SIG-M5 (cell line): ENCODE results near the gene PRTFDC1.

ENCODE experiments used
- DNase-seq: peaks from one replicate; lab custom pipeline; 2025; lab: John Stamatoyannopoulos, UW

Gene PRTFDC1

GRCh38 chr10:24872049-24872789 is 80.2 kb downstream of the PRTFDC1 start:
- no peak for DNase-seq

GRCh38 chr10:24871011-24871935 is 81.1 kb downstream of the PRTFDC1 start:
- DNase-seq, result no peak

GRCh38 chr10:24869354-24870015 is 82.9 kb downstream of the PRTFDC1 start:
- no peak for DNase-seq

- DNase-seq, result no peak
Measured at GRCh38 chr10:24866604-24867583, 85.5 kb downstream of the PRTFDC1 start.

GRCh38 chr10:24865783-24866182 is 86.6 kb downstream of the PRTFDC1 start:
- no peak for DNase-seq

GRCh38 chr10:24862589-24862988 is 89.8 kb downstream of the PRTFDC1 start:
- DNase-seq, result no peak

GRCh38 chr10:24858288-24859270 is 93.8 kb downstream of the PRTFDC1 start:
- DNase-seq, result no peak

GRCh38 chr10:24857031-24857725 is 95.2 kb downstream of the PRTFDC1 start:
- DNase-seq, result no peak

- no peak for DNase-seq
Measured at GRCh38 chr10:24854256-24854655, 98.2 kb downstream of the PRTFDC1 start.

- no peak for DNase-seq
Measured at GRCh38 chr10:24853661-24854060, 98.7 kb downstream of the PRTFDC1 start.

- no peak for DNase-seq
Measured at GRCh38 chr10:24851629-24852028, 100.8 kb downstream of the PRTFDC1 start.

- DNase-seq, result no peak
Measured at GRCh38 chr10:24850727-24851296, 101.6 kb downstream of the PRTFDC1 start.

GRCh38 chr10:24849501-24850299 is 102.7 kb downstream of the PRTFDC1 start:
- no peak for DNase-seq

- no peak for DNase-seq
Measured at GRCh38 chr10:24849051-24849450, 103.4 kb downstream of the PRTFDC1 start.

- DNase-seq, result no peak
Measured at GRCh38 chr10:24848195-24848594, 104.2 kb downstream of the PRTFDC1 start.

- no peak for DNase-seq
Measured at GRCh38 chr10:24847112-24848070, 105.0 kb downstream of the PRTFDC1 start.

- DNase-seq, result no peak
Measured at GRCh38 chr10:24844742-24845141, 107.7 kb downstream of the PRTFDC1 start.
